ENCODE data around the gene TAF5L. TPM values are rescaled to one million over a fixed set of nuclear protein-coding genes. Genes with fewer than 3 reads are reported as not detected.

TAF5L gene
- total and polyA plus RNA-seq, 2 of the 13 experiments (the other 11 are each of a cell fraction or from before 2014, with no cell fraction given), result 10.8 to 18.2 TPM

- TF ChIP-seq, protein P1, sequence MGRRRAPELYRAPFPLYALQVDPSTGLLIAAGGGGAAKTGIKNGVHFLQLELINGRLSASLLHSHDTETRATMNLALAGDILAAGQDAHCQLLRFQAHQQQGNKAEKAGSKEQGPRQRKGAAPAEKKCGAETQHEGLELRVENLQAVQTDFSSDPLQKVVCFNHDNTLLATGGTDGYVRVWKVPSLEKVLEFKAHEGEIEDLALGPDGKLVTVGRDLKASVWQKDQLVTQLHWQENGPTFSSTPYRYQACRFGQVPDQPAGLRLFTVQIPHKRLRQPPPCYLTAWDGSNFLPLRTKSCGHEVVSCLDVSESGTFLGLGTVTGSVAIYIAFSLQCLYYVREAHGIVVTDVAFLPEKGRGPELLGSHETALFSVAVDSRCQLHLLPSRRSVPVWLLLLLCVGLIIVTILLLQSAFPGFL (CRISPR knock-in tag; IDR thresholded peaks at IDR 0.05), result no peak
- TF ChIP-seq GTF2F1 (IDR thresholded peaks at IDR 0.05; ENCODE audit: low read length), result no peak
- no peak for TF ChIP-seq ZNF605 (CRISPR knock-in tag; IDR thresholded peaks at IDR 0.05)
- TF ChIP-seq NCOR1 (IDR thresholded peaks at IDR 0.05; ENCODE audit: borderline replicate concordance, low read length), result no peak
- TF ChIP-seq ZNF83 (CRISPR knock-in tag; IDR thresholded peaks at IDR 0.05; ENCODE audit: borderline replicate concordance), result no peak
- TF ChIP-seq ZNF644 (CRISPR knock-in tag; IDR thresholded peaks at IDR 0.05; ENCODE audit: low read depth), result no peak
- TF ChIP-seq ZNF430 (CRISPR knock-in tag; IDR thresholded peaks at IDR 0.05), result no peak
- TF ChIP-seq, protein P2, sequence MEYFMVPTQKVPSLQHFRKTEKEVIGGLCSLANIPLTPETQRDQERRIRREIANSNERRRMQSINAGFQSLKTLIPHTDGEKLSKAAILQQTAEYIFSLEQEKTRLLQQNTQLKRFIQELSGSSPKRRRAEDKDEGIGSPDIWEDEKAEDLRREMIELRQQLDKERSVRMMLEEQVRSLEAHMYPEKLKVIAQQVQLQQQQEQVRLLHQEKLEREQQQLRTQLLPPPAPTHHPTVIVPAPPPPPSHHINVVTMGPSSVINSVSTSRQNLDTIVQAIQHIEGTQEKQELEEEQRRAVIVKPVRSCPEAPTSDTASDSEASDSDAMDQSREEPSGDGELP (IDR thresholded peaks at IDR 0.05; ENCODE audit: borderline replicate concordance, low read depth), result peak; percentile 10; the same call in 1 of the 2 replicates
- TF ChIP-seq TGIF2 (CRISPR knock-in tag; IDR thresholded peaks at IDR 0.05), result no peak; the same call in 1 of the 2 replicates
- TF ChIP-seq NFKB2 (CRISPR knock-in tag; IDR thresholded peaks at IDR 0.05; ENCODE audit: borderline replicate concordance), result no peak
- no peak for TF ChIP-seq HOXA5 (CRISPR knock-in tag; IDR thresholded peaks at IDR 0.05)
- TF ChIP-seq CREB1 (IDR thresholded peaks at IDR 0.05), result no peak
- no peak for TF ChIP-seq CREB1 (CRISPR knock-in tag; IDR thresholded peaks at IDR 0.05)
- no peak for TF ChIP-seq ZSCAN21 (CRISPR knock-in tag; IDR thresholded peaks at IDR 0.05; ENCODE audit: borderline replicate concordance)
- TF ChIP-seq PAX8 (CRISPR knock-in tag; IDR thresholded peaks at IDR 0.05; ENCODE audit: borderline replicate concordance), result no peak
- no peak for TF ChIP-seq ZFP36 (IDR thresholded peaks at IDR 0.05; ENCODE audit: borderline replicate concordance, low read depth, low read length, partially characterized antibody)
- 0 out of 2 replicates have a peak, but pooled peaks have one; percentile 36 for TF ChIP-seq GFI1 (CRISPR knock-in tag; IDR thresholded peaks at IDR 0.05; ENCODE audit: borderline replicate concordance)
- no peak for TF ChIP-seq ZBTB3 (CRISPR knock-in tag; IDR thresholded peaks at IDR 0.05; ENCODE audit: borderline replicate concordance, low read depth)
- 0 out of 2 replicates have a peak, but pooled peaks have one; percentile 18 for TF ChIP-seq JUN (CRISPR knock-in tag; IDR thresholded peaks at IDR 0.05)
- TF ChIP-seq SMARCE1 (IDR thresholded peaks at IDR 0.05; ENCODE audit: borderline replicate concordance), result no peak
- TF ChIP-seq RFX1 (IDR thresholded peaks at IDR 0.05), result no peak
- TF ChIP-seq KLF11 (CRISPR knock-in tag; IDR thresholded peaks at IDR 0.05), result no peak
- TF ChIP-seq ZNF609 (CRISPR knock-in tag; IDR thresholded peaks at IDR 0.05; ENCODE audit: borderline replicate concordance), result no peak
- TF ChIP-seq HES4 (CRISPR knock-in tag; IDR thresholded peaks at IDR 0.05; ENCODE audit: borderline replicate concordance), result no peak
- TF ChIP-seq SMAD1 (CRISPR knock-in tag; IDR thresholded peaks at IDR 0.05; ENCODE audit: borderline replicate concordance, low read depth), result no peak
These were observed 629 bp downstream of the TAF5L start (continued) for GRCh38 chr1:229625071-229625914.
